ENCODE measurements around the gene ADAM22. TPM values are rescaled to one million over a fixed set of nuclear protein-coding genes. Genes with fewer than 3 reads are reported as not detected.

ADAM22 gene
- total and polyA plus RNA-seq, 2 experiments from 2014 or later = 2.7 to 18.7 TPM

- H3K36me3 Mint-ChIP-seq (ENCODE audit: low read depth) = peaks cover 77% of the 10 kb centered on the region
- no peak for TF ChIP-seq REST (IDR thresholded peaks at IDR 0.05; ENCODE audit: unreplicated experiment)
- no peak for TF ChIP-seq ZNF331 (CRISPR knock-in tag; IDR thresholded peaks at IDR 0.05; ENCODE audit: low read depth)
- no peak for TF ChIP-seq NANOG (IDR thresholded peaks at IDR 0.05; ENCODE audit: borderline replicate concordance)
- no peak for TF ChIP-seq ZNF114 (CRISPR knock-in tag; IDR thresholded peaks at IDR 0.05)
- TF ChIP-seq CREB1 (CRISPR knock-in tag; IDR thresholded peaks at IDR 0.05; ENCODE audit: low read depth) = no peak
- no peak for TF ChIP-seq ETS1 (IDR thresholded peaks at IDR 0.05)
- TF ChIP-seq CTCF (conservative IDR thresholded peaks at IDR 0.05; ENCODE audit: low read depth in 2 of 2) = no peak
- TF ChIP-seq JUNB (IDR thresholded peaks at IDR 0.05; ENCODE audit: unreplicated experiment) = no peak
- no peak for TF ChIP-seq POLR2AphosphoS5 (IDR thresholded peaks at IDR 0.05; ENCODE audit: low read depth)
- no peak for TF ChIP-seq EZH2phosphoT487 (IDR thresholded peaks at IDR 0.05; ENCODE audit: unreplicated experiment)
- no peak for TF ChIP-seq STAT1 (IDR thresholded peaks at IDR 0.05; ENCODE audit: unreplicated experiment)
- TF ChIP-seq EZH2 (IDR thresholded peaks at IDR 0.05; ENCODE audit: low read depth, unreplicated experiment) = no peak
- TF ChIP-seq ZNF462 (CRISPR knock-in tag; IDR thresholded peaks at IDR 0.05) = no peak
- Histone ChIP-seq H2AFZ (no peak overlapping the region), H3K27me3 (ENCODE audit: insufficient read depth) (no peaks in the 10 kb centered on the region), H3K4me3 (no peak overlapping the region), H3K4me1 (ENCODE audit: insufficient read depth) (no peaks in the 10 kb centered on the region), H3F3A (replicated peaks; ENCODE audit: low read depth) (no peaks in the 10 kb centered on the region), H3K9me2 (ENCODE audit: insufficient read depth) (no peaks in the 10 kb centered on the region), H3K36me3 (ENCODE audit: insufficient read depth) (peaks cover 30% of the 10 kb centered on the region), H3K79me2 (replicated peaks; ENCODE audit: insufficient read depth) (peaks cover 74% of the 10 kb centered on the region), H3K4me2 (no peak overlapping the region), H3K27ac (ENCODE audit: low read depth) (no peak overlapping the region), H4K20me1 (replicated peaks; ENCODE audit: insufficient read depth) (peaks cover 5% of the 10 kb centered on the region)
- no peak overlapping the region for H3K27ac Mint-ChIP-seq
- no peak for ATAC-seq
- no peak for DNase-seq (ENCODE audit: low spot score)
- H3K4me3 Mint-ChIP-seq = no peak overlapping the region
- H3K27me3 Mint-ChIP-seq (ENCODE audit: insufficient read depth, low read depth, poor library complexity) = no peaks in the 10 kb centered on the region
- H3K4me1 Mint-ChIP-seq = no peaks in the 10 kb centered on the region
- H3K9me3 Mint-ChIP-seq = no peaks in the 10 kb centered on the region
Measured at GRCh38 chr7:87885018-87885417, 49.0 kb upstream of the ADAM22 start.

All from GM23338 (cell line).